Muscle of leg (tissue), 11 donors: Measurements from ENCODE around the gene MOB4. TPM values are rescaled to one million over a fixed set of nuclear protein-coding genes. Genes with fewer than 3 reads are reported as not detected.

Experiments
- DNase-seq: peaks from one replicate; pipeline ENCODE4 v3.0.0; 2013
- H3K27ac ChIP-seq: one replicate; pipeline ENCODE4 v1.5.1; 2013; ENCODE audit warnings: mild to moderate bottlenecking, low read length, control low read depth
- H3K27me3 ChIP-seq: one replicate; pipeline ENCODE4 v1.6.1; 2013; ENCODE audit warnings: low read length; ENCODE audit not compliant: control insufficient read depth, insufficient read depth
- H3K36me3 ChIP-seq: one replicate; pipeline ENCODE4 v1.6.1; 2013; ENCODE audit warnings: low read length; ENCODE audit not compliant: control insufficient read depth, insufficient read depth
- H3K4me1 ChIP-seq: one replicate; pipeline ENCODE4 v1.6.1; 2013; ENCODE audit warnings: low read length; ENCODE audit not compliant: control insufficient read depth, insufficient read depth
- H3K4me3 ChIP-seq: one replicate; pipeline ENCODE4 v1.5.1; 2013; ENCODE audit warnings: low read length, control low read depth
- H3K9me3 ChIP-seq: replicated peaks from 2 replicates; pipeline ENCODE4 v1.6.1; 2013; ENCODE audit warnings: low read depth, low read length; ENCODE audit not compliant: control insufficient read depth
- WGBS: methylation state at CpG from one replicate; pipeline ENCODE4 v1.1.5; 2013; ENCODE audit warnings: missing lambda C conversion rate; ENCODE audit not compliant: insufficient coverage; 5-methylcytosine and 5-hydroxymethylcytosine counted together
- polyA plus RNA-seq, 8 donors: library from polyadenylated mRNA; unstranded; fragments of 120-200 nt; gene quantifications; one replicate each; pipeline versions ENCODE4 v1.2.1 to v1.2.3, GENCODE V29; 2013; ENCODE audit warnings: inconsistent platforms in 1 of 8, low replicate concordance in 1 of 8; ENCODE audit not compliant: insufficient read length in 8 of 8, insufficient read depth in 1 of 8
- total RNA-seq: library from RNA; stranded (reverse); fragments of 120-200 nt; gene quantifications from one replicate; pipeline ENCODE4 v1.2.4, GENCODE V29; 2013

The MOB4 gene
- total and polyA plus RNA-seq, 9 donors: 34.9 to 45.1 (median 39.5) TPM

DNA sequence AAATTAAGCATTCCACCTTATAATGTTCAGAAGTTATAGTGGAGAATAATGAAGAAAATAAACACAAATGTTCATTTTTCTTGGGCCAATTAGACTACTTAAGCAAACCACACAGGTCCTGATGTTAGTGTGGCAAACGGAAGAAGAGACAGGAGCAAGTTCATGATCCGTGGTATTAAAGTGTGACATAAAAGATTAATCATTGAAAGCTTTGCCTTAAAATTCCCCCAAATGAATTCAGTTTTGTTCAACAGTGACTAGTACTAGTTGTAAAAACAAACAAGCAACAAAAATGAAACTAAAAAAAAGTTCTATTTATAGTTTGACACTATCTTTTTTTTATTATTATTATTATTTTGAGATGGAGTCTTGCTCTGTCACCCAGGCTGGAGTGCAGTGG is 85.9 kb downstream of the MOB4 start:
- WGBS: no CpG with 5 or more reads among the region's 2 CpGs
- DNase-seq: no peak
- Histone ChIP-seq H3K27ac (no peak overlapping the region), H3K36me3 (peaks cover 2% of the 10 kb centered on the region), H3K4me3 (no peak overlapping the region), H3K27me3 (no peaks in the 10 kb centered on the region), H3K4me1 (peaks cover 2% of the 10 kb centered on the region), H3K9me3 (no peaks in the 10 kb centered on the region)

Other genes with a start within 250 kb of the MOB4 start
- 26.3 TPM for gene ANKRD44, start 205.3 kb upstream of the MOB4 start, total RNA-seq
- 10 to 100 TPM; 10.6 to 23.5 (median 15.4) TPM for gene ANKRD44, start 205.3 kb upstream of the MOB4 start, polyA plus RNA-seq
- 253 TPM for gene SF3B1, start 81.0 kb upstream of the MOB4 start, total RNA-seq
- gene SF3B1, start 81.0 kb upstream of the MOB4 start, polyA plus RNA-seq: 100 to 1,000 TPM; 252 to 306 (median 258) TPM
- 11.6 TPM for gene COQ10B, start 62.5 kb upstream of the MOB4 start, total RNA-seq
- gene COQ10B, start 62.5 kb upstream of the MOB4 start, polyA plus RNA-seq: 10 to 100 TPM in 6 of 8 donors, 1 to 10 TPM in 2; 9.5 to 14.5 (median 10.9) TPM
- gene HSPD1, start 16.2 kb upstream of the MOB4 start, total RNA-seq: 154 TPM
- 100 to 1,000 TPM; 237 to 306 (median 276) TPM for gene HSPD1, start 16.2 kb upstream of the MOB4 start, polyA plus RNA-seq
- 57.1 TPM for gene HSPE1, start 15.7 kb upstream of the MOB4 start, total RNA-seq
- 100 to 1,000 TPM; 135 to 180 (median 145) TPM for gene HSPE1, start 15.7 kb upstream of the MOB4 start, polyA plus RNA-seq
- gene RFTN2, start 159.5 kb downstream of the MOB4 start, total RNA-seq: 24.9 TPM
- 10 to 100 TPM; 10.3 to 25.9 (median 16.3) TPM for gene RFTN2, start 159.5 kb downstream of the MOB4 start, polyA plus RNA-seq
- gene MARS2, start 189.3 kb downstream of the MOB4 start, total RNA-seq: 2.4 TPM
- gene MARS2, start 189.3 kb downstream of the MOB4 start, polyA plus RNA-seq: 1 to 10 TPM; 3.2 to 4.9 (median 3.7) TPM